Measurements from ENCODE around the gene ITPR3.

DNA sequence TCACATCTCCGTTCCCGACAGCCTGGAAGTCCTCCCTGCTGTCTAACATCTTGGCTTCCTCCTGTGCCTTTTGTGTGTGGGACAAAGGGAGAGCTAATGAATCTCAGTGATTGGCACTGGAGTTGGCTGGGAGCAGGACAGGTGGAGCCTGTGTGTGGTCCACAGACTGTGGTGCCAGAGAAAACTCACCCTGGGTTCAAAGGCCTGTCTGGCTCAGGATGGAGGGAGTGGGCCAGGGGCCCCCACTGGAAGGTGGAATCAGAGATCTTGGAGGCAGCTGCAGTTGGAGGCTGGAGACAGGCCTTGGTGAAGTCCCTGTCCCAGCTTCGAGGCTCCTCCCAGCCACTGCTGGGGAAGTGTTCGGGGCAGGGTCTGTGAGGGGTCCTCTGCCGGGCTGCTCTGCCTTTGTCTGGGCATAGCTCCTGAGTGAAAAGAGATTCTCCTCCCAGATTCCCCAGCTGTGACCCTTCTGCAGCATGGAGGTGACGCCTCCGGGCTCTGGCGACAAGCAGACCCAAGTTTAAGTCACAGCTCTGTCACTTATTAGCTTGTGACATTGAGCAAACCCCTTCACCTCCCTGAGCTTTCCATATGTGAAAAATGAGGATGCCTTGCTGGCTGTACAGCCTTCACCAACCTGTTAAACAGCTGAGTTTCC is 13.9 kb upstream of the ITPR3 start:
- no peak for TF ChIP-seq POLR2AphosphoS5 (IDR thresholded peaks at IDR 0.05)
- TF ChIP-seq, protein P1, sequence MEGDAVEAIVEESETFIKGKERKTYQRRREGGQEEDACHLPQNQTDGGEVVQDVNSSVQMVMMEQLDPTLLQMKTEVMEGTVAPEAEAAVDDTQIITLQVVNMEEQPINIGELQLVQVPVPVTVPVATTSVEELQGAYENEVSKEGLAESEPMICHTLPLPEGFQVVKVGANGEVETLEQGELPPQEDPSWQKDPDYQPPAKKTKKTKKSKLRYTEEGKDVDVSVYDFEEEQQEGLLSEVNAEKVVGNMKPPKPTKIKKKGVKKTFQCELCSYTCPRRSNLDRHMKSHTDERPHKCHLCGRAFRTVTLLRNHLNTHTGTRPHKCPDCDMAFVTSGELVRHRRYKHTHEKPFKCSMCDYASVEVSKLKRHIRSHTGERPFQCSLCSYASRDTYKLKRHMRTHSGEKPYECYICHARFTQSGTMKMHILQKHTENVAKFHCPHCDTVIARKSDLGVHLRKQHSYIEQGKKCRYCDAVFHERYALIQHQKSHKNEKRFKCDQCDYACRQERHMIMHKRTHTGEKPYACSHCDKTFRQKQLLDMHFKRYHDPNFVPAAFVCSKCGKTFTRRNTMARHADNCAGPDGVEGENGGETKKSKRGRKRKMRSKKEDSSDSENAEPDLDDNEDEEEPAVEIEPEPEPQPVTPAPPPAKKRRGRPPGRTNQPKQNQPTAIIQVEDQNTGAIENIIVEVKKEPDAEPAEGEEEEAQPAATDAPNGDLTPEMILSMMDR (IDR thresholded peaks at IDR 0.05), result no peak
- TF ChIP-seq POLR2A (IDR thresholded peaks at IDR 0.05), result no peak
- TF ChIP-seq EP300 (IDR thresholded peaks at IDR 0.05), result no peak
